RPMI8226 (cell line): Measurements from ENCODE around the gene CEACAM6.
"Not testable (repeated sequence)": the region's sequence is repeated elsewhere in the genome, so short reads cannot be mapped to it uniquely, and the experiment has no call there.

Experiments used
- DNase-seq: peaks from one replicate; pipeline ENCODE4 v3.0.0-alpha.2; 2015

Gene CEACAM6

GRCh38 chr19:41748012-41748411 is 7.3 kb upstream of the CEACAM6 start:
- DNase-seq = no peak

GRCh38 chr19:41750248-41751134 is 4.8 kb upstream of the CEACAM6 start:
- peak; percentile 12 for DNase-seq

GRCh38 chr19:41753159-41753558 is 2.2 kb upstream of the CEACAM6 start:
- peak; percentile 61 for DNase-seq

GRCh38 chr19:41753936-41754529 is 1.3 kb upstream of the CEACAM6 start:
- peak; percentile 61 for DNase-seq

GRCh38 chr19:41758846-41759245 is 3.5 kb downstream of the CEACAM6 start:
- no peak for DNase-seq

- DNase-seq = no peak
Observed at GRCh38 chr19:41767115-41767514, 11.8 kb downstream of the CEACAM6 start.

GRCh38 chr19:41768105-41768504 is 12.8 kb downstream of the CEACAM6 start:
- DNase-seq = not testable (repeated sequence)

- DNase-seq = no peak
Observed at GRCh38 chr19:41769608-41770007, 14.3 kb downstream of the CEACAM6 start.

- DNase-seq = no peak
Observed at GRCh38 chr19:41771410-41771809, 16.1 kb downstream of the CEACAM6 start.

- DNase-seq = no peak
Observed at GRCh38 chr19:41774515-41774980, 19.2 kb downstream of the CEACAM6 start.

GRCh38 chr19:41776700-41777099 is 21.4 kb downstream of the CEACAM6 start:
- no peak for DNase-seq

- no peak for DNase-seq
Observed at GRCh38 chr19:41783612-41784011, 28.3 kb downstream of the CEACAM6 start.

- DNase-seq = no peak
Observed at GRCh38 chr19:41784312-41784711, 29.0 kb downstream of the CEACAM6 start.

- no peak for DNase-seq
Observed at GRCh38 chr19:41784743-41785142, 29.4 kb downstream of the CEACAM6 start.

- peak; percentile 59 for DNase-seq
Observed at GRCh38 chr19:41785653-41786052, 30.3 kb downstream of the CEACAM6 start.

- DNase-seq = no peak
Observed at GRCh38 chr19:41787055-41787454, 31.7 kb downstream of the CEACAM6 start.

- DNase-seq = not testable (repeated sequence)
Observed at GRCh38 chr19:41788518-41788917, 33.2 kb downstream of the CEACAM6 start.

GRCh38 chr19:41789053-41789452 is 33.7 kb downstream of the CEACAM6 start:
- DNase-seq = not testable (repeated sequence)

- peak; percentile 70 for DNase-seq
Observed at GRCh38 chr19:41792513-41793413, 37.4 kb downstream of the CEACAM6 start.

GRCh38 chr19:41793414-41793727 is 38.0 kb downstream of the CEACAM6 start:
- no peak for DNase-seq

GRCh38 chr19:41795031-41795461 is 39.7 kb downstream of the CEACAM6 start:
- peak; percentile 60 for DNase-seq

- DNase-seq = no peak
Observed at GRCh38 chr19:41796362-41796761, 41.0 kb downstream of the CEACAM6 start, which contains the start of gene CEACAM3. TSS of gene CEACAM3 (plus strand) at chr19:41796587. CDS start at chr19:41796678, 91 bp downstream.

GRCh38 chr19:41796901-41797300 is 41.6 kb downstream of the CEACAM6 start:
- no peak for DNase-seq
